ENCODE data around the gene CD274.

DNA sequence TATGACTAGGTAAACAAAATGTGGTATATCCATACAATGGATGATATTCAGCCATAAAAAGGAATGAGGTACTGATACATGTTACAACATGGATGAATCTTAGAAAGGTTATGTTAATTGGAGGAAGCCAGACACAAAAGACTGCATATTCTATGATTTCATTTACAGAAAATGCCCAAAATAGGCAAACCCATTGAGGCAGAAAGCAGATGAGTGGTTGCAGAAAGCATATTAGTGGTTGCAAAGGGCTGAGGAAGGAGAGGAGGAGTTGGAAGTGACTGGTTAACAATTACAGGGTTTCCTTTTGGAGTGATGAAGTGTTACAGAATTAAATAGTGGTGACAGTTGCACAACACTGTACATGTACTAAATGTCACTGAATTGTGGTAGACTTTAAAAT, 30.4 kb upstream of the CD274 start:
- TF ChIP-seq EZH2phosphoT487 (IDR thresholded peaks at IDR 0.05; ENCODE audit: unreplicated experiment) = no peak
- TF ChIP-seq, protein P1, sequence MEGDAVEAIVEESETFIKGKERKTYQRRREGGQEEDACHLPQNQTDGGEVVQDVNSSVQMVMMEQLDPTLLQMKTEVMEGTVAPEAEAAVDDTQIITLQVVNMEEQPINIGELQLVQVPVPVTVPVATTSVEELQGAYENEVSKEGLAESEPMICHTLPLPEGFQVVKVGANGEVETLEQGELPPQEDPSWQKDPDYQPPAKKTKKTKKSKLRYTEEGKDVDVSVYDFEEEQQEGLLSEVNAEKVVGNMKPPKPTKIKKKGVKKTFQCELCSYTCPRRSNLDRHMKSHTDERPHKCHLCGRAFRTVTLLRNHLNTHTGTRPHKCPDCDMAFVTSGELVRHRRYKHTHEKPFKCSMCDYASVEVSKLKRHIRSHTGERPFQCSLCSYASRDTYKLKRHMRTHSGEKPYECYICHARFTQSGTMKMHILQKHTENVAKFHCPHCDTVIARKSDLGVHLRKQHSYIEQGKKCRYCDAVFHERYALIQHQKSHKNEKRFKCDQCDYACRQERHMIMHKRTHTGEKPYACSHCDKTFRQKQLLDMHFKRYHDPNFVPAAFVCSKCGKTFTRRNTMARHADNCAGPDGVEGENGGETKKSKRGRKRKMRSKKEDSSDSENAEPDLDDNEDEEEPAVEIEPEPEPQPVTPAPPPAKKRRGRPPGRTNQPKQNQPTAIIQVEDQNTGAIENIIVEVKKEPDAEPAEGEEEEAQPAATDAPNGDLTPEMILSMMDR (conservative IDR thresholded peaks at IDR 0.05; ENCODE audit: low read depth in 2 of 2) = no peak
- TF ChIP-seq EZH2 (IDR thresholded peaks at IDR 0.05; ENCODE audit: low read depth, unreplicated experiment) = no peak
- TF ChIP-seq, protein P2, sequence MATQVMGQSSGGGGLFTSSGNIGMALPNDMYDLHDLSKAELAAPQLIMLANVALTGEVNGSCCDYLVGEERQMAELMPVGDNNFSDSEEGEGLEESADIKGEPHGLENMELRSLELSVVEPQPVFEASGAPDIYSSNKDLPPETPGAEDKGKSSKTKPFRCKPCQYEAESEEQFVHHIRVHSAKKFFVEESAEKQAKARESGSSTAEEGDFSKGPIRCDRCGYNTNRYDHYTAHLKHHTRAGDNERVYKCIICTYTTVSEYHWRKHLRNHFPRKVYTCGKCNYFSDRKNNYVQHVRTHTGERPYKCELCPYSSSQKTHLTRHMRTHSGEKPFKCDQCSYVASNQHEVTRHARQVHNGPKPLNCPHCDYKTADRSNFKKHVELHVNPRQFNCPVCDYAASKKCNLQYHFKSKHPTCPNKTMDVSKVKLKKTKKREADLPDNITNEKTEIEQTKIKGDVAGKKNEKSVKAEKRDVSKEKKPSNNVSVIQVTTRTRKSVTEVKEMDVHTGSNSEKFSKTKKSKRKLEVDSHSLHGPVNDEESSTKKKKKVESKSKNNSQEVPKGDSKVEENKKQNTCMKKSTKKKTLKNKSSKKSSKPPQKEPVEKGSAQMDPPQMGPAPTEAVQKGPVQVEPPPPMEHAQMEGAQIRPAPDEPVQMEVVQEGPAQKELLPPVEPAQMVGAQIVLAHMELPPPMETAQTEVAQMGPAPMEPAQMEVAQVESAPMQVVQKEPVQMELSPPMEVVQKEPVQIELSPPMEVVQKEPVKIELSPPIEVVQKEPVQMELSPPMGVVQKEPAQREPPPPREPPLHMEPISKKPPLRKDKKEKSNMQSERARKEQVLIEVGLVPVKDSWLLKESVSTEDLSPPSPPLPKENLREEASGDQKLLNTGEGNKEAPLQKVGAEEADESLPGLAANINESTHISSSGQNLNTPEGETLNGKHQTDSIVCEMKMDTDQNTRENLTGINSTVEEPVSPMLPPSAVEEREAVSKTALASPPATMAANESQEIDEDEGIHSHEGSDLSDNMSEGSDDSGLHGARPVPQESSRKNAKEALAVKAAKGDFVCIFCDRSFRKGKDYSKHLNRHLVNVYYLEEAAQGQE (IDR thresholded peaks at IDR 0.05; ENCODE audit: unreplicated experiment) = no peak
- TF ChIP-seq POLR2AphosphoS5 (IDR thresholded peaks at IDR 0.05; ENCODE audit: low read depth) = no peak
- TF ChIP-seq CREB1 (CRISPR knock-in tag; IDR thresholded peaks at IDR 0.05; ENCODE audit: low read depth) = no peak
- no peak for TF ChIP-seq NANOG (IDR thresholded peaks at IDR 0.05; ENCODE audit: borderline replicate concordance)
- TF ChIP-seq ZNF114 (CRISPR knock-in tag; IDR thresholded peaks at IDR 0.05) = no peak
- no peak for TF ChIP-seq ZNF331 (CRISPR knock-in tag; IDR thresholded peaks at IDR 0.05; ENCODE audit: low read depth)
- TF ChIP-seq, protein P3, sequence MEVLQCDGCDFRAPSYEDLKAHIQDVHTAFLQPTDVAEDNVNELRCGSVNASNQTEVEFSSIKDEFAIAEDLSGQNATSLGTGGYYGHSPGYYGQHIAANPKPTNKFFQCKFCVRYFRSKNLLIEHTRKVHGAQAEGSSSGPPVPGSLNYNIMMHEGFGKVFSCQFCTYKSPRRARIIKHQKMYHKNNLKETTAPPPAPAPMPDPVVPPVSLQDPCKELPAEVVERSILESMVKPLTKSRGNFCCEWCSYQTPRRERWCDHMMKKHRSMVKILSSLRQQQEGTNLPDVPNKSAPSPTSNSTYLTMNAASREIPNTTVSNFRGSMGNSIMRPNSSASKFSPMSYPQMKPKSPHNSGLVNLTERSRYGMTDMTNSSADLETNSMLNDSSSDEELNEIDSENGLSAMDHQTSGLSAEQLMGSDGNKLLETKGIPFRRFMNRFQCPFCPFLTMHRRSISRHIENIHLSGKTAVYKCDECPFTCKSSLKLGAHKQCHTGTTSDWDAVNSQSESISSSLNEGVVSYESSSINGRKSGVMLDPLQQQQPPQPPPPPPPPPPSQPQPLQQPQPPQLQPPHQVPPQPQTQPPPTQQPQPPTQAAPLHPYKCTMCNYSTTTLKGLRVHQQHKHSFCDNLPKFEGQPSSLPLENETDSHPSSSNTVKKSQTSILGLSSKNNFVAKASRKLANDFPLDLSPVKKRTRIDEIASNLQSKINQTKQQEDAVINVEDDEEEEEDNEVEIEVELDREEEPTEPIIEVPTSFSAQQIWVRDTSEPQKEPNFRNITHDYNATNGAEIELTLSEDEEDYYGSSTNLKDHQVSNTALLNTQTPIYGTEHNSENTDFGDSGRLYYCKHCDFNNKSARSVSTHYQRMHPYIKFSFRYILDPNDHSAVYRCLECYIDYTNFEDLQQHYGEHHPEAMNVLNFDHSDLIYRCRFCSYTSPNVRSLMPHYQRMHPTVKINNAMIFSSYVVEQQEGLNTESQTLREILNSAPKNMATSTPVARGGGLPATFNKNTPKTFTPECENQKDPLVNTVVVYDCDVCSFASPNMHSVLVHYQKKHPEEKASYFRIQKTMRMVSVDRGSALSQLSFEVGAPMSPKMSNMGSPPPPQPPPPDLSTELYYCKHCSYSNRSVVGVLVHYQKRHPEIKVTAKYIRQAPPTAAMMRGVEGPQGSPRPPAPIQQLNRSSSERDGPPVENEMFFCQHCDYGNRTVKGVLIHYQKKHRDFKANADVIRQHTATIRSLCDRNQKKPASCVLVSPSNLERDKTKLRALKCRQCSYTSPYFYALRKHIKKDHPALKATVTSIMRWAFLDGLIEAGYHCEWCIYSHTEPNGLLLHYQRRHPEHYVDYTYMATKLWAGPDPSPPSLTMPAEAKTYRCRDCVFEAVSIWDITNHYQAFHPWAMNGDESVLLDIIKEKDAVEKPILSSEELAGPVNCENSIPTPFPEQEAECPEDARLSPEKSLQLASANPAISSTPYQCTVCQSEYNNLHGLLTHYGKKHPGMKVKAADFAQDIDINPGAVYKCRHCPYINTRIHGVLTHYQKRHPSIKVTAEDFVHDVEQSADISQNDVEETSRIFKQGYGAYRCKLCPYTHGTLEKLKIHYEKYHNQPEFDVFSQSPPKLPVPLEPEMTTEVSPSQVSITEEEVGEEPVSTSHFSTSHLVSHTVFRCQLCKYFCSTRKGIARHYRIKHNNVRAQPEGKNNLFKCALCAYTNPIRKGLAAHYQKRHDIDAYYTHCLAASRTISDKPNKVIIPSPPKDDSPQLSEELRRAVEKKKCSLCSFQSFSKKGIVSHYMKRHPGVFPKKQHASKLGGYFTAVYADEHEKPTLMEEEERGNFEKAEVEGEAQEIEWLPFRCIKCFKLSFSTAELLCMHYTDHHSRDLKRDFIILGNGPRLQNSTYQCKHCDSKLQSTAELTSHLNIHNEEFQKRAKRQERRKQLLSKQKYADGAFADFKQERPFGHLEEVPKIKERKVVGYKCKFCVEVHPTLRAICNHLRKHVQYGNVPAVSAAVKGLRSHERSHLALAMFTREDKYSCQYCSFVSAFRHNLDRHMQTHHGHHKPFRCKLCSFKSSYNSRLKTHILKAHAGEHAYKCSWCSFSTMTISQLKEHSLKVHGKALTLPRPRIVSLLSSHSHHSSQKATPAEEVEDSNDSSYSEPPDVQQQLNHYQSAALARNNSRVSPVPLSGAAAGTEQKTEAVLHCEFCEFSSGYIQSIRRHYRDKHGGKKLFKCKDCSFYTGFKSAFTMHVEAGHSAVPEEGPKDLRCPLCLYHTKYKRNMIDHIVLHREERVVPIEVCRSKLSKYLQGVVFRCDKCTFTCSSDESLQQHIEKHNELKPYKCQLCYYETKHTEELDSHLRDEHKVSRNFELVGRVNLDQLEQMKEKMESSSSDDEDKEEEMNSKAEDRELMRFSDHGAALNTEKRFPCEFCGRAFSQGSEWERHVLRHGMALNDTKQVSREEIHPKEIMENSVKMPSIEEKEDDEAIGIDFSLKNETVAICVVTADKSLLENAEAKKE (CRISPR knock-in tag; IDR thresholded peaks at IDR 0.05) = no peak
- TF ChIP-seq STAT1 (IDR thresholded peaks at IDR 0.05; ENCODE audit: unreplicated experiment) = no peak
- TF ChIP-seq, protein P4, sequence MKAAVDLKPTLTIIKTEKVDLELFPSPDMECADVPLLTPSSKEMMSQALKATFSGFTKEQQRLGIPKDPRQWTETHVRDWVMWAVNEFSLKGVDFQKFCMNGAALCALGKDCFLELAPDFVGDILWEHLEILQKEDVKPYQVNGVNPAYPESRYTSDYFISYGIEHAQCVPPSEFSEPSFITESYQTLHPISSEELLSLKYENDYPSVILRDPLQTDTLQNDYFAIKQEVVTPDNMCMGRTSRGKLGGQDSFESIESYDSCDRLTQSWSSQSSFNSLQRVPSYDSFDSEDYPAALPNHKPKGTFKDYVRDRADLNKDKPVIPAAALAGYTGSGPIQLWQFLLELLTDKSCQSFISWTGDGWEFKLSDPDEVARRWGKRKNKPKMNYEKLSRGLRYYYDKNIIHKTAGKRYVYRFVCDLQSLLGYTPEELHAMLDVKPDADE (IDR thresholded peaks at IDR 0.05) = no peak
